ENCODE data around the gene TMEM108.

GRCh38 chr3:133330522-133330921, 292.3 kb downstream of the TMEM108 start:
- TF ChIP-seq LEF1 (IDR thresholded peaks at IDR 0.05; ENCODE audit: borderline replicate concordance) (no peak), FOXM1 (IDR thresholded peaks at IDR 0.05; ENCODE audit: borderline replicate concordance) (no peak), ARNT (IDR thresholded peaks at IDR 0.05) (no peak)
